NCI-H82 treated with DMSO at 0.1 percent for 48 hours (cell line): ENCODE data around the gene MGRN1.

Experiments
- DNase-seq: peaks from one replicate; lab custom pipeline; 2025; ENCODE audit not compliant: unreplicated experiment; lab: John Stamatoyannopoulos, UW

Gene MGRN1

DNA sequence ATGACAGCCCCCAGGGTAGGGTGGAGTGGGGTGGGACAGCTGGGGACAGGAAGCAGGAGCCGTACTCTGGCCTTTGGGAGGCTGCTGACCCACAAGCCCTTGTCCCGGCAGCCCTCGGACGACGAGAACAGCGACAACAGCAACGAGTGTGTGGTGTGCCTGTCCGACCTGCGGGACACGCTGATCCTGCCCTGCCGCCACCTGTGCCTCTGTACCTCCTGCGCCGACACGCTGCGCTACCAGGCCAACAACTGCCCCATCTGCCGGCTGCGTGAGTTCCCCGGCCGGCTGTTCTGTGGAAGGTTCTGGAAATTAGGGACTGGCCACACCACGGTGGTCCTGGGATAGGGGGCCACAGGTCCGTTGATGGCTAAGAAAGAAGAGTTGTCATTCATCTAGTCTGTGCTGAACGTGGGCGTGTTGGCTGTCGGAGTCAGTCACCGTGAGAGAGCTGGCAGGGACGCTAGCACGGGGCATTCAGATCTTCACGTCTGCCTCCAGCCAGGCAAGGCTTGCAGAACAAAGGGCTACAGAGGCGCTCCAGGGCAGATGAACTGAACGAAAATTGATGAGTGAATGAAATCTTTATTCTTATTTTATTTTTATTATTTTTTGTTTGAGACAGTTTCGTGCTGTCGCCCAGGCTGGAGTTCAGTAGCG is 48.9 kb downstream of the MGRN1 start:
- no peak for DNase-seq

DNA sequence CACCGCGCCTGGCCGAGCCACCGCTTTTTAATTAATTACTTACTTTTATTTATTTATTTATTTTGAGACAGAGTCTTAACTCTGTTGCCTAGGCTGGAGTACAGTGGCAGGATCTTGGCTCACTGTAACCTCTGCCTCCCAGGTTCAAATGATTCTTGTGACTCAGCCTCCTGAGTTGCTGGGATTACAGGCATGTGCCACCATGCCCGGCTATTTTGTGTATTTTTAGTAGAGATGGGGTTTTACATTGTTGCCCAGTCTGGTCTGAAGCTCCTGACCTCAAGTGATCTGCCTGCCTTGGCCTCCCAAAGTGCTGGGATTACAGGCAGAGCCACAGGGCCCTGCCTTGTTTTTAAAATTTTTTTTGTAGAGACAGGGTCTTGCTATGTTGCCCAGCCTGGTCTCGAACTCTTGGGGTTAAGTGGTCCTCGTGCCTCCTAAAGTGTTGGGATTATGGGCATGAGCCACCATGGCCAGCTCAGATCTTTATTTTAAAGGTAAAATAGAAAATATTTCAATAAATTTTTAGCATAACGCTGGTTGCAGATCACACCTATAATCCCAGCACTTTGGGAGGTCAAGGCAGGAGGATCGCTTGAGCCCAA is 50.4 kb downstream of the MGRN1 start:
- no peak for DNase-seq

DNA sequence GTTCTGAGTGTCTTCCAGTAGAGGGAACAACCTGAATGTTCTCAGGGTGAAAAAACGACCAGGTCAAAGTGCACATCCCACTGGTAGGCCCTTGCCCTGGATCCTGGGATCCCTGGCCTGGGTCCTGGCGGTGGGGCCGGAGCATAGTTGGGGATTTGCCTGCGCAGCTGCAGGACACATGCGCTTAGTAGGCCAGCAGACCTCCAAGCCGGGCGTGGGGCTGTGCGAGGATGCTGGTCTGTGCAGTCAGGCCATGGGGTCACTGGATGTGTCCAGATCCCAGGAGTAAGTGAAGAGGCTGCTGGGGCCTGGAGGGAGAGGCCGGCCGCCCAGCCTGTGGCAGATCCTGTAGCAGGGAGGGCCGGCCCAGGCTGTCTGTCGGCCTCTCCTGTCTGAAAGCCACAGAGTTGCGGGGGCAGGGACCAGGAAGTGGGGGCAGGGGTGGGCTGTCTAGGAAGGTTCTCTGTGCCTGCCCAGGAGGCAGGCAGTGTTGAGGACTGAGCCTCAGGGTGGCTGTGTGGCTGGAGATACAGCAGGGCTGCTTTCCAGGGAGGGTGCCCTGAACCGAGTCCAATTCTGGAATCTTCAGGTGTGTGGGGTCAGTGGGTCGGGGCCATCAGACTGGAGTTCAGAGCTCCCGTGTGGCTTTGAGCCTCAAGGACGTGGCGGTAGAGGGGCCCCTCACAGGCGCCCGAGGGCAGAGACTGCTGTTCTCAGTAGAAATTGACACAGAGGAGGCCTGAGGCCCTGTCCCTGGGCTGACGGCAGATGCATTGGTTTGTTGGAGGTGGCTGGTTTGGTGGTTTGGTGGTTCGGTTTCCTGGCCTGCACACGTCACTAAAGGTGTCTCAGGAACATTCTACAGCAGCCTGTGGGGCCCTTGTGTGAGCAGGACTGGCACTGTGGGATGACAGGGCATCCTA is 51.5 kb downstream of the MGRN1 start:
- no peak for DNase-seq

DNA sequence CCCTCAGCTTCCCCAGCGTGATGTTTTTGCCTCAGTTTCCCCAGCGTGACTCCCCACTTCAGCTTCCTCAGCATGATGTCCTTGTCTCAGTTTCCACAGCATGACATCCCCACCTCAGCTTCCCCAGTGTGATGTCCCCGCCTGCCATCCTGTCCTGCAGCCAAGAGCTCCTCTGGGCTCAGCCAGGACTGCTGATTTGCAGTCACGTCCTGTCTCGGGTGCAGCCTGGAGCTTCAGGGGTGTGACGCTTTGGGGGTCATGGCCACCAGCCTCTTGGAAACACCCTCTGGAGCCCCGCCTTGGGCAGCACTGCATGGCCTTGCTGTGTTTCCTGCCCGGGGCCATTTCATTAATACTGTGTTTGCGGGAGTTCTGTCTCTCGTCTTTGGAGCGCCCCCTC is 52.2 kb downstream of the MGRN1 start:
- DNase-seq: no peak

DNA sequence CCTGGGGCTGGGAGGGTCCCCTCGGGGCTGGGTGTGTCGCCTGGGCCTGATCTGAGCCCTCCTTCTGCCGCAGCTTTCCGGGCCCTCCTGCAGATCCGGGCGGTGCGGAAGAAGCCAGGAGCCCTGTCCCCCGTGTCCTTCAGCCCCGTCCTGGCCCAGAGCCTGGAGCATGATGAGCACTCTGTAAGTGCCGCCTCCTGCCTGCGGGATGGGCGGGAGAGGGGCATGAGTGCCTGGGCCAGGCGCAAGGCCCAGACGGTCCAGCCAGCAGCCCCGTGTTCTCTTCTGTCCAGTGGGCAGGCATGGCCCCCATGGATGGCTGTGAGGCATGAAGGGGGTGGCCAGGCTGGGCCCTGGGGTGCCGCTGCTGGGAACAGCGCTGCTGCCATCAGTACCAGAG is 52.8 kb downstream of the MGRN1 start:
- DNase-seq: no peak

DNA sequence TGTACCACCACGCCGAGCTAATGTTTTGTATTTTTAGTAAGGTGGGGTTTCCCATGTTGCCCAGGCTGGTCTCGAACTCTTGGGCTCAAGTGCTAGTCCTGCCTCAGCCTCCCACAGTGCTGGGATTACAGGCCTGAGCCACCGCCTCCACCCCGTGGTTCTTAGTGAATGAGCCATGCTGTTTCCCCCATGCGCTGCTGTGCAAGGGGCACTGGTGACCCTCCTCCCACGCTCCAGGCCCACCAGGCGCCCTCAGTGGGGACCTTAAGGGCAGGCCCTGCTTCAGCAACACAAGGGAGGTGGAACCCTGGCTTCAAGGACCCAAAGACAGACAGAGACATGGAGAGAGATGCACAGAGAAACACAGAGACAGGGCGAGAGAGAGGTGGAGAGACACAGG is 53.4 kb downstream of the MGRN1 start:
- no peak for DNase-seq

DNA sequence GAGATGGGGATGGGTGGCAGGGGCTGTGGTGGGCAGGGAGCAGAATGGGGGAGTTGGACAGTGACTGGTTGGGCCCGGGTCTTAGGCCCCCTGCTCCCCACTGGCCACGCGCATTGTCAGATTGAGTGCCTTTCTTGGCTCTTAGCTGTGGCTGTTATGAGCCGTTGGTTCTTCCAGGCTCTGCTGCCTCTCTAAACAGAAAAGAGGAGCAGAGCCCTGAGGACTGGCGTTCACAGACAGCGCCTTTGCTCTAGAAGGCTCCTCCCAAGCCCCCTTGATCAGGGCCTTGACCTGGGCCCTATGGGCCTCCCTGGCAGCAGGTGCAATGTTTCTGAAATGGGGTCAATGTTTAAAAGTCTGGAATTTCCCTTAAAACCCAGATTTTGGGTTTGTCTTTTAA is 54.0 kb downstream of the MGRN1 start:
- no peak for DNase-seq

DNA sequence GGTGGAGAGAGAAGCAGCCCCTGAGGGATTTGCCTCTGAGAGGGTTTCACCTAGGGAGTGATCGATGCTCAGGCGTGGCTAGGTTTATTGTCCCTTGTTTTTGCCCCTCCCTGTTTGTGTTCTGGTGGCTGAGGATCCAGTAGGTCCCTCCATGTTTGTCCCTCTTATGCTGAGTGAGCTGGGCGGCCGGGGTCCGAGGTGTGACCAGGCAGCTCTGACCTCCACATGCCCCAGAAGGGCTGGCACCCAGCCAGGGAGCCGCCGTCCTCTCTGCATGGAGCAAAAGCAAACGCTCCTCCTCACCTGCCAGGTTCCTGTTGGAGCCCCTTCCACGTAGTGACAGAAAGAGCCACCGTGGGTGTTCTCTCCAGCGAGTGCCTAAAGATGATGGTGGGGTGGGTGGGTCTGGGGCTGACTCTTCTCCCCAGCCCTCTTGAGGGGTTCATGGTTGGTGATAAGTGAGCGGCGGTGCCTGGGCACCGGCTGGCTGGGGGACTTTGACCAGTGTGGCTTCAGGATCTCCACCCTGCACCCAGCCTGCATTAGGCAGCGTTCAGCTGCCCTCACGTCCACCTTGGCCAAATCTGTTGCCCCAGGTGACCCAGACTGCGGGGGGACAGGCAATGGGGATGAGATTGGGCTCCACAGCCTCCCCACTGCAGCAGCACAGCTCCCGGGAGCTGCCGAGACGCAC is 54.7 kb downstream of the MGRN1 start:
- no peak for DNase-seq

DNA sequence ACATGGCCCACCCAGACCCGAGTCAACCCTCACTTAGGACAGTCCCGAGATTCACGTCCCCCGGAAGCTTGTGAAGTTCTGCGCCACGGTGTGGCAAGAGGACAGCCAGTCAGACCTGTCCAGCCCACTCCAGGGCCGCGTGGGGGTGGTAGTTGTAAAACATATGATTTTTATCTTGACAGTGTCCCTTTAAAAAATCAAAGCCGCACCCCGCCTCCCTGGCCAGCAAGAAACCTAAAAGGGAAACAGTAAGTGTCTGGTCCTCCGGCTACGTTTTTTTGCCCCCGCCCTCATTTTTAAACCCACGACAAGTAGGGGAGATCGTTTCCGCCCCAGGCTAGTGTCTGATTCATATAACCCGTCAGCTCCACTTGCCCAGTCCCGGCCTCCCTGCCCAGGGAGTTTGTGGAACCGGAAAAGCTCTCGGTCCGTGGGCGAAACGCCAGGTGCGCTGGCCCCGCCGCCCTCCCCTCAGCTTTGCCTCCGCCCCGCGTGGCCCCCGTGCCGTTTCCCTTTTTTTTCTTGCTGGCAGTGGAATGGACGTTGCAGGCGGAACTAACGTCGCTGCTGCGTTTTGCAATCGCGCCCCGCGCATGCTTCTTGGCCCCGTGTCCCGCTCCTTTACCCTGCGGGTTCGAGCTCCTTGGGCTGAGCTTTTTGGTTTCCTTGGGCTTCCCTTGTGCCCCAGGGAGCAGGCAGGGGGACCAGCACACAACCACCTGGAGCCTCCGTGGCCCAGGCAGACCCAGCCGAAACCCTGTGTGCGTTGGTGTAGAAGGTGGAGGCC is 55.4 kb downstream of the MGRN1 start:
- DNase-seq: no peak

DNA sequence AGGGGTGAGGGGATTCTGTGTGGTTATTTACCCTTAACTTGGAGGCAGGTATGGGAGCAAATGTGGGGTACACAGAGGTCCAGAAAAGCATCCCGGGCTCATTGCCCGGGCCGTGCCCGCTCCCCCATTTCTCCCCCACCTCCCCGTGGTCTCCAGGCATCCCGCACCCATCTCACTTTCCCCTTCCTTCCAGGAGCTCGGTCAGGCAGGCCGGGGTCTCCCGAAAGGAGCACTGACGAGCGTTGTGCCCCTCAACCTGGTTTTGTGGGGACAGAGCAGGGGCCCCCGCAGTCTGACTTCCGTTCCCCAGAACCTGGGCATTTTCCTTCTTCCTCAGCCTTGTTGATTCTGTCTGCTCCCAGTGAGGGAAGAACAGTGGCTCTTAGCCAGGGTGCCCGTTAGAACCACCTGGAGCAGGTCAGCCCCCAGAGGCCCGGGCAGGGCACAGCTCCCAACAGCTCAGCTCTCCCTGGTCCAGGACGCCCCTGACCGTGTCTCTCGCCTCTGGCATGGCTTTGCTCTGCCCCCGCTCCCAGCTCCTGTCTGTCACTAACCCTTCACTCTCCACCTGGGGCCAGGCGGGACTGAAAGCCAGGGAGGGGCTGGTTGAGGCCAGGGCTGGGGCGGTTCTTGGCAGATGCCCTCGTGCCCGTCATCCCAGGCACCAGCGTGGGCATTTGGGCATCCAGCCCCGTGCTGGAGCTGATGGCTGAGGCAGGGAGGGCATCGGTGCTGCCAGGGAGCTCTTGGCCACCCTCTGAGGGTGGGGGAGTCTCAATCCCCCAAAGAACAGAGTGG is 56.2 kb downstream of the MGRN1 start:
- no peak for DNase-seq

DNA sequence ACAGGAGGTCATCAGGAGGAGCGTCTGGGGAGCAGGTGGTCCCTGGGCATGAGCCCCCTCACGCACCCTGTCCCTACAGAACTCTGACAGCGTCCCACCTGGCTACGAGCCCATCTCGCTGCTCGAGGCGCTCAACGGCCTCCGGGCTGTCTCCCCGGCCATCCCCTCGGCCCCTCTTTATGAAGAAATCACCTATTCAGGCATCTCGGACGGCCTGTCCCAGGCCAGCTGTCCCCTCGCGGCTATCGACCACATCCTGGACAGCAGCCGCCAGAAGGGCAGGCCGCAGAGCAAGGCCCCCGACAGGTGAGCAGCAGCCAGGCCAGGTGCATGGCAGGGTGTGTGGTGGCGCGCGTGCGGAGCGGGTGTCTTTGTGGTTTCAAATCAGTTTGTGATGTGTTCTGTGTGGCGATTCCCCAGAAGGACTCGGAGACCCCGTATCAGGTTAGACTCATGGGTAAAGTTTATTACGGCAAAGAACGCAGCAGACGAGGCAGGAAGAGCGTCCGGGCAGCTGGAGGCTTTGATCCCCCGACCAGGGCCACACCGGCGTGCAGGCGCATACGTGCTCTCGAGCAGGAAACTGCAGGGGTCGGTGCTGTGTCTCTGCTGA is 57.0 kb downstream of the MGRN1 start:
- DNase-seq: no peak

DNA sequence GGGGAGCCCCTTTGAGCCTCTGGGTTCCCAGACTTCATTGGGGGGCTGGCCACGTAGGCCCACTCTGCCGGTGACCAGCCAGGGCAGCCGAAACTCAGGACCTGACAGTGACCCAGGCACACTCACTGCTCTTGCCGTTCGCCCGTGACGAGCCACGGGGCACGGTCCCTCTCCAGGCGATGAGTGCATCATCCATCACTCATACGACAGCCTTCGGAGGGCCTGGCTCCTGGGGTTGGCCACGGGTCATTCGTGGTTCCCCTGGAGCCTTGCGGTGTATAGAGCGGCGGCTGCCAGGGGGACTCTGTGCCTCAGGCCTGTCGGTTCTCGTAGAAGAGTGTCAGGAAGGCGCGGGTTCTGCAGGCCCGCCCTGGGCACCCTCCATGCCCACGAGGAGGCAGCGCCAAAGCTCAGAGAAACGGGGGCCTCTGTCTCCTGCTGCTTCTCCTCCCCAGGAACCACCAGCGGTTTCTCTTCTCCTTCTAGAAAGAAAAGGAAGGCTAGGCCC is 57.5 kb downstream of the MGRN1 start:
- DNase-seq: no peak

DNA sequence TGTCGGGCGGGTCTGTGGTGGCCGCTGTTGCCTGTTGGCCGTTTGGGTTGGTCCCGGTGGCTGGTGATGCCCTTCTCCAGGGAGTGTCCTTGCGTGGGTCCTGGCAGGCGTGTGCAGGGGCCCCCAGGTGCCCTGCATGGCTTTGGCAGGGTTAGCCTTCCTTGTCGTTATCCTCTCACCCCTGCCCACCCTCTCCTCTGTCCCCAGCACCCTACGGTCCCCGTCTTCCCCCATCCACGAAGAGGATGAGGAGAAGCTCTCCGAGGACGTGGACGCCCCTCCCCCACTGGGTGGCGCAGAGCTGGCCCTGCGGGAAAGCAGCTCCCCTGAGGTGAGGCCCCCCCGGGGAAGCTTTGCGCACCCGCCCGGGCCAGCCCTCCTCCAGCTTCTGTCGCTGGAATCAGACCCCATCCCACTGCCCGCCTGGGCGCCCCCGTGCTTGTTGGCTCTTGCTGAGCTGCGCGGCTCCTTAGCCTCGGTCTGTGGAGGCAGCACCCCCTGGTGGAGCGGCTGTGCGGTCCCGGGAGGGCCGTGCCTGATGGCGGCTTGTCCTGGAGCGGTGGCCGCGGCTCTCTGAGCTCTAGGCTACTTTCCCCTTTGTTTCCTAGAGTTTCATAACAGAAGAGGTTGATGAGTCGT is 58.1 kb downstream of the MGRN1 start:
- DNase-seq: no peak

DNA sequence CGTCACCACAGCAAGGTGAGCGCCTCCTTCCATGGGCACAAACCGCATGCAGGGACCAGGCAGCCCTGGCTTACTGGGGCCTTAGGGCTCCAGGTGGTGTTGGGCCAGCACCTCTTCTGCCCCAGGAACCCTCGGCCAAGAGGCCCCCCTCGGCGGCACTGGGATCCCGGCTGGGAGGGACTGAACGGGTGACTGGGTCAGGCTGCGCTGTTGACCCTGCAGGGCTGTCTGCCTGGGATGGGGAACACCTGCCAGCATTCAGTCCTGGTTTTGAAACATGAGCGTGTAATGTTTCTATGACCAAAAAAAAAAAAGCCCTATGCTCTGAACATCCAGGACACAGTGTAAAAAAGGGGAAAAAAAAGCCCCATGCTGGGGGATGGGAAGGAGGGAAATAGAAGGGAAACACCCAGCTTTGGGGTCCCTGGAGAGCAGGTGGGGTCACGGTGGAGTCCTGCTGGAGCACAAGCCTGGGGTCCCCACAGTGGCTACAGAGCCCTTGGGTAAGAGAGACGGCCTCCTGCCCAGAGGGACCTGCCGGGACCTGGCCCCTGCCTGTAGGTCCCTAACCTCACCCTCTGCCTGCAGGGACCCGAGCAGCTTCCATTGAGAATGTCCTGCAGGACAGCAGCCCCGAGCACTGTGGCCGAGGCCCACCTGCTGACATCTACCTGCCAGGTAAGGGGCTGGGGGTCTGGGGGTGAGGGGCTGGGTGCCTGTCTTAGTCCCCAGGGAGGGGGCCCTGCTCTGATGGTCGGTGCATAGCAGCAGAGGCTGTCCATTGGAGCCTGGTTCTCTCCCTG is 58.8 kb downstream of the MGRN1 start:
- no peak for DNase-seq

DNA sequence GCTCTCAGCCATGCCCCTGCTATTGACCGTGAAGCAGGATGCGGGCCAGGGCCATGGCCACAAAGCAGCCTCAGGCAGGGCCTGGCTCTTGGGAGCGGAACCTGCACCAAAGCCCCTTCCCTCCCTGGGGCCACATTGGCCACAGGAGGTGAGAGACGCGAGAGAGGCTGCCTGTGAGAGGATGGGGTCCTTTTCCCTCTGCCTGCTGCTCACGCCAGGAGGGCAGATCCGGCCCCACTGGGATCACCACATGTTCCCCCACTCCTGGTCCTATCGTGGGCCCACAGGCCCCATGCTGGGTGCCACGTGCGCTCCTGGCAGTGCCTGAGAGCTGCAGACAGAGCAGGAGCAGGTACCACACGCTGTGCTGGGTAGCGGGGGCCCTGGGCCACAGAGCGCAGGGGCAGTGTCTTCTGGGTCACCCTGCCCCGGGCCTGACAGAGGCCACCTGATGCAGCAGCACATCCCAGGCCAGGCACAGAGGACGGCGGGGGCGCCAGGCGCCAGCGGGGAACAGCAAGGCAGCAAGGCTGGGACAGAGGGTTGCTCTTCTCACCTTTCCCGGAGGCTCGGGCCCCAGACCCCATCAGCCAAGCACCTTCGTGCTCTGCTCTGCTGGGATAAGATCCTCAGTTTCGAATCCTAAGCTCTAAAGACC is 59.6 kb downstream of the MGRN1 start:
- no peak for DNase-seq

DNA sequence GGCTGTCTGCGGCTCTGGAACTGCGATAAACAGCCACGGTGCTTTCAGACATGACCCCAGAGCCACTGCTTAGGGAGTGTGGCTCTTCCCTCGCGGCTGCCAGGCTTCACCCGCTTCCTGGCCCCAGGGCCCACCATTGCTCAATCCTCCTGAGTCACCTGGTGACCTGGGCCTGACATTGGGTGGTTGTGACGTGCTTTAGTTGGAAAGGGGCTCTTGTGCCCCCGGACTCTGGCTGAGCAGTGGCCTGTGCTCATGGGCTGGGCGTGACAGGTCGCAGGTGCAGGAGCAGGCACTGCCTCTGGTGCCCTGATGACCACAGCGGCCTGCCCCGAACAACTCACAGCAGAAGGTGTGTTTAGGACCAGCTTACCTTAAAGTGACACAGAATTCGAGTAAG is 60.1 kb downstream of the MGRN1 start:
- DNase-seq: no peak

DNA sequence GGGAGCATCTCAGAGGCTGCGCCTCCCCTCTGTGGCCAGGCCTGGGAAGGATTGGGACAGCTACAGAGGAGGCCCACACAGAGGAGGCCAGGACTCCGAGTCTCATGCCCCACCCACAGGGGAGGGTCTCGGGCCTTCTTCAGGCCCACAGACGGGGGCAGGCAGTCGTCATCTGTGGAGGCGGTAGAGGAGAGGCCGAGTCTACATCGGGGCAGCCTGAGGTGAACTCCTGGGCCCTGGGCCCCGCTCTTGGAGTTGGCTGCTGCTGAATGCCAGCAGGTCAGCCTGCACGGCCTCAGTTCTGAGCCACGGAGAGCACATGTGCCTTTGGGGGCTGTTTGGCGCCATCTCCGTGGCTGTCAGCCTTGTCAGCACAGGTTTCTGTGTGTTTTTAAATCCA is 60.7 kb downstream of the MGRN1 start:
- no peak for DNase-seq
